Astrocyte (in vitro differentiated cells and primary cell): ENCODE data around the gene PCED1B.

Experiments
- CTCF ChIP-seq: IDR thresholded peaks from 2 replicates; pipeline ENCODE4 v1.5.1; 2011; ENCODE audit warnings: low read depth, mild to moderate bottlenecking, inconsistent platforms, low read length, moderate library complexity; ENCODE audit not compliant: insufficient read depth
- EZH2 ChIP-seq: IDR thresholded peaks from 2 replicates; pipeline ENCODE4 v1.6.1; 2012; ENCODE audit warnings: mild to moderate bottlenecking, low read length, inconsistent platforms; ENCODE audit not compliant: insufficient read depth

GRCh38 chr12:47264951-47265350 is 185.5 kb downstream of the PCED1B start:
- TF ChIP-seq CTCF (no peak), EZH2 (no peak)
